Measurements from ENCODE around the gene ZNF605.

DNA sequence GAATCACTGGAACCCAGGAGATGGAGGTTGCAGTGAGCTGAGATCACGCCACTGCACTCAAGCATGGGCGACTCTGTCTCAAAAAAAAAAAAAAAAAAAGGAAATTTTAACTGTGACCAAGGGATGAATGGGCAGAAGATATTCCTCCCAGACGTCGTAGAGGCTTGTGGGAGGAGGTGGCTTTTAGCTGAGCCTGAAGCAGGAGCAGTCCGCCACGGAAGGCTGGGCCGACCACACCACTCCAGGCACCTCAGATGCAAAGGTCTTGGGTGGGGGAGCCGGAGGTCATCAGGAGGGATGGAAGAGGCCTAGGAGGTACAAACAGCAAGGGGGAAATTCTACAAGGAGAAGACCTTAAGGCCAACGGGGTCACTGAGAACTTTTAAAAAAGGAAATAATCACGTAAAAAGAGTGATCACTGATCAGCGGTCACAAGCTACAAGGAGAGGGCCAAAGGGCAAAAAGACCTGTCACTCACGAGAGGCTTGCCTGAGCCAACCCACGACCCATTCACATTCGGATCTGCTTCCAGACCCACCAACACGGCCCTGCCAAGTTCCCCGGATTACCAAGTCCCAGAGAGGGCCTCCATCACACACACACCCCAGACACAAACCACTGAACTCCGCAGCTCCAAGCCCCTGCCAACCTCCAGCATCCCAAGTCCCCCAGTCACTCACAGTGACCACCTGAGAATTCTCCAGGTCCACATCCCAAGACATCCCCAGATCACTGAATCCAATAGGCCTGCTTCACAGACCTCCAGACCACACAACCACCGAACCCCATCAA, 3.5 kb downstream of the ZNF605 start:
- TF ChIP-seq TEAD4 (IDR thresholded peaks at IDR 0.05; ENCODE audit: low read depth, low read length) (no peak), CREB1 (IDR thresholded peaks at IDR 0.05) (no peak), CEBPB (IDR thresholded peaks at IDR 0.05; ENCODE audit: low read depth, low read length) (no peak), POLR2A (IDR thresholded peaks at IDR 0.05; ENCODE audit: control extremely low read depth in 1 of 2, low read depth in 2 of 2, low read length in 2 of 2) (no peak), PHF8 (conservative IDR thresholded peaks at IDR 0.05; ENCODE audit: low read depth, low read length) (no peak), CTCF (IDR thresholded peaks at IDR 0.05; ENCODE audit: control extremely low read depth in 1 of 3, insufficient read depth in 1 of 3, low read depth in 1 of 3, low read length in 3 of 3) (no peak), RXRA (IDR thresholded peaks at IDR 0.05; ENCODE audit: insufficient read depth, low read depth, low read length) (no peak), SP4 (IDR thresholded peaks at IDR 0.05; ENCODE audit: low read length) (no peak), RFX5 (IDR thresholded peaks at IDR 0.05; ENCODE audit: borderline replicate concordance, low read depth, low read length) (no peak), MAFK (IDR thresholded peaks at IDR 0.05; ENCODE audit: low read depth, low read length) (no peak), YY1 (IDR thresholded peaks at IDR 0.05; ENCODE audit: low read depth, low read length) (no peak)
- TF ChIP-seq, protein P1, sequence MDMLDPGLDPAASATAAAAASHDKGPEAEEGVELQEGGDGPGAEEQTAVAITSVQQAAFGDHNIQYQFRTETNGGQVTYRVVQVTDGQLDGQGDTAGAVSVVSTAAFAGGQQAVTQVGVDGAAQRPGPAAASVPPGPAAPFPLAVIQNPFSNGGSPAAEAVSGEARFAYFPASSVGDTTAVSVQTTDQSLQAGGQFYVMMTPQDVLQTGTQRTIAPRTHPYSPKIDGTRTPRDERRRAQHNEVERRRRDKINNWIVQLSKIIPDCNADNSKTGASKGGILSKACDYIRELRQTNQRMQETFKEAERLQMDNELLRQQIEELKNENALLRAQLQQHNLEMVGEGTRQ (IDR thresholded peaks at IDR 0.05; ENCODE audit: low read length), result no peak
- TF ChIP-seq, protein P2, sequence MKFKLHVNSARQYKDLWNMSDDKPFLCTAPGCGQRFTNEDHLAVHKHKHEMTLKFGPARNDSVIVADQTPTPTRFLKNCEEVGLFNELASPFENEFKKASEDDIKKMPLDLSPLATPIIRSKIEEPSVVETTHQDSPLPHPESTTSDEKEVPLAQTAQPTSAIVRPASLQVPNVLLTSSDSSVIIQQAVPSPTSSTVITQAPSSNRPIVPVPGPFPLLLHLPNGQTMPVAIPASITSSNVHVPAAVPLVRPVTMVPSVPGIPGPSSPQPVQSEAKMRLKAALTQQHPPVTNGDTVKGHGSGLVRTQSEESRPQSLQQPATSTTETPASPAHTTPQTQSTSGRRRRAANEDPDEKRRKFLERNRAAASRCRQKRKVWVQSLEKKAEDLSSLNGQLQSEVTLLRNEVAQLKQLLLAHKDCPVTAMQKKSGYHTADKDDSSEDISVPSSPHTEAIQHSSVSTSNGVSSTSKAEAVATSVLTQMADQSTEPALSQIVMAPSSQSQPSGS (IDR thresholded peaks at IDR 0.05; ENCODE audit: low read length), result no peak
